IPS DF 4.7 (cell line): ENCODE data around the gene ARL4D.
"Not testable (repeated sequence)": the region's sequence is repeated elsewhere in the genome, so short reads cannot be mapped to it uniquely, and the experiment has no call there.

ENCODE experiments used
- DNase-seq: peaks from one replicate; pipeline ENCODE4 v3.0.0-alpha.2; 2013; ENCODE audit warnings: low spot score; ENCODE audit errors: extremely low read depth

ARL4D gene

DNA sequence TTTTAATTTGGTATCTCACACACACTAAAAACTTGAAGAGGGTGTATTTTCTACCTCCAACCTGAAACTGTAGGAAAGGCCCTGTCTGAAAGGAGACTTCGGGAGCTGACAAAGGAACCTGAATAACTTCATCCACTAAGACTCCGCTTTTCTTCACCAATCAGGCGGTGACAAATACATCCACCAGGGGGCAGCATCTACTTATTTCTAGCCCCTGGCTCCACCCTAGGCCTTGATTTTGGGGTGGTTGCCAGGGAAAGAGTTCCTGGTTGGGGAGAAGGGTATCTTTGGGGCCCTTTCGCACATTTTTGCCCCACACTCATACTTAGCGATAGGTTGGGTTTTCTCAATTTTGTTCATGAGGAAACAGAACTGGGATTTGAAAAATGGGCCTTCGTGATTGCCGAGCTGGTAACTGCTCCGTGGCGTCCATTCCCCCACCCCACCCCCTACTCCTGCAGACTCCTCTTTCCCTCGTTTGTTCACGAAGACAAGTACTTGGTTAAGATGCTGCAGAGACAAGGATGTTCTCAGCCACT is 4.8 kb upstream of the ARL4D start:
- DNase-seq = no peak

DNA sequence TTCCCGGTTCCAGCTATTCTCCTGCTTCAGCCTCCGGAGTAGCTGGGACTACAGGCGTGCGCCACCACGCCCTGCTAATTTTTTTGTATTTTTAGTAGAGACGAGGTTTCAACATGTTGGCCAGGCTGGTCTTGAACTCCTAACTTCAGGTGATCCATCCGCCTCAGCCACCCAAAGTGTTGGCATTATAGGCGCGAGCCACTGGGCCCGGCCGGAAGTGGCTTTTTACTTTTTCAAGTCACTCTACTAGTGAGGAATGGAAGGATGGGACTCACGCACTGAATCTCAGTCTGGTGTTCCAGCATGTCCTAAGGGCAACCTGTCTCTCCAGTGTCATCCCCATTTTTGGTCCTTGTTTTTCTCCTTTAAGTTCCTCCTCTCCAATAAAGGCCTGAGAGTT is 4.1 kb upstream of the ARL4D start:
- not testable (repeated sequence) for DNase-seq

- DNase-seq = no peak
Observed at GRCh38 chr17:43395165-43395564, 3.6 kb upstream of the ARL4D start.

GRCh38 chr17:43396491-43397060 is 2.2 kb upstream of the ARL4D start:
- DNase-seq = no peak

GRCh38 chr17:43399839-43400328 is 1.1 kb downstream of the ARL4D start:
- DNase-seq = no peak

GRCh38 chr17:43400943-43401717 is 2.3 kb downstream of the ARL4D start:
- DNase-seq = no peak

DNA sequence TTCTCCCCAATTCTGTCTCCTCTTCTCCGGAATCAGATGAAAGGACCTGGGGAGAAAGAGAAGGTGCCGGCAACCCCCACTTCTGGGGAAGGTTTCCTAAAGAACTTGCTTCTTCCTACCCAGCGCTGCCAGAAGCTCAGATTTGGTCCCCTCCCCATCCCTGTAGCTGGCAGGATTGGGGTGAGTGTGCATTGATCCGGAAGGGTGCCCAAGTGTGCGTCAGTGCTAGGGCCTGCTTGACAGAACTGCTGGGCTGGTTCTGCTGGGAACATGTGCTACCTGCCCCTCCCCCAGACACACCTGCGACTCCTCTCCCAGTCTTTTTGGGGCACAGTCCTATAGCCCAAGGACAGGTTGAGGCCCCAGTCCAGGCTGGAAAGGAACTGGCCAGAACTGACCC is 3.3 kb downstream of the ARL4D start:
- no peak for DNase-seq

GRCh38 chr17:43402567-43402966 is 3.8 kb downstream of the ARL4D start:
- DNase-seq = no peak

DNA sequence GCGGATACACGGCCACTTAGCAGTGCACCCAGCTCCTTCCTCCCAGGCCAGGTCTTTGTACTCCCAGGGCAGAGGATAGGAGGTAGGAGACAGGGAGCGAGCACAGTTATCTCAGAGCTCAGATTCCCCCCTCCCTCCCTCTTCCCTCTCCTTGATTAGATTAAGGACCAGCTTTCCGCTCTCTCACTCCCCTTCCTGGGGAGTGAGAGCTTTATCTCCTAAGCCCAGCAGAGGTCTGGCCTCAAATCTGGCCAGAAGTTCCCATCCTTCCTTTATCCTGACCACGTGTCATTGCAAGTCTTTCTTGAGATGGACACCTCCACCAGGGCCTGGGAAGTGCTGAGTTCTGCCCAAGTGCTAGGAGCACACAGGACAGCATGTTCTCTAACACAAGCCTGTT is 5.1 kb downstream of the ARL4D start:
- no peak for DNase-seq

- DNase-seq = no peak
Observed at GRCh38 chr17:43405861-43406260, 7.1 kb downstream of the ARL4D start.

DNA sequence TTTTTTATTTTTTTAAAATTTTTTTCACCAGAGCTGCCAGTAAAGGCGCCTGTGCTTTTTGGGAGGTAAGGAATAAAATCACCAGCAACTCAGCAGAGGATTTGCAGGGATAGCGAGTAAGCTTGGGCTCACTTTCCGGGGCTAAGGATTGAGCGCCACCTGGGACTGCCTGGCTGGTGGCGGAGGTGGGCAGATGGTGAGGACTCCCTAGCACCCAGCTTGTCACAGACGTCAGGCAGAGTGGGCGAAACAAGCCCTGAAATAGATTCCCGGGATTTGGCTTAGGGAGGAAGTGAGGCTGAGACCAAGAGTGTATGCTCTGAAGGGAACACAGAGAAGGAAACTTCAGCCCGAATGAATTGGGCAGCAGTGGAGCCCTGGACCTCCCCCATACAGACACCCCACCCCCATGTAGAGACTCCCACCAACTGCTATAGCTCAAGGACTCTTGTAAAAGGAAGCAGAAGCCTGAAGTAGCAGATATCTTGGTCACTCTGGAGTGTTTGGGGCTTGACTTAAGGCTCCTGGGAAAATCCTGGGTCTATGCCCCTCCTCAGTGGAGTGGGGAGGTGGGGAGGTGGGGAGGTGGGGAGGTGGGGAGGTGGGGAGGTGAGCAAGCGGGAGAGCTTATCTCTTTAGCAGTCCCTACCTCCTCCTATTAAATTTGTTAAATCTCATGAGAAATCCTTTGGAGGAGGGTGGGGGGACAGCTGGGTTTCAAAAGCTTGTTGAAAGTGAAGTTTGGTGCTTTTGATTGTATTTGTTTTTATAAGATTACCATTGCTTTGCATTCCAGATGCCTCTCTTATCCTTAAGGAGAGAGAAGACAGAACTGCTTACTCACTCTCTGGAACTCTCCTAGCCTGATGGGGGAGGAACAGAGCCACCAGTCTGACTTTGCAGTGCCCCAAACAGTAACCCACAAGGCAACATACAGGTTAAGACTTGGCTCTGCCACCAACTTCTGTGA is 8.2 kb downstream of the ARL4D start:
- DNase-seq = no peak

DNA sequence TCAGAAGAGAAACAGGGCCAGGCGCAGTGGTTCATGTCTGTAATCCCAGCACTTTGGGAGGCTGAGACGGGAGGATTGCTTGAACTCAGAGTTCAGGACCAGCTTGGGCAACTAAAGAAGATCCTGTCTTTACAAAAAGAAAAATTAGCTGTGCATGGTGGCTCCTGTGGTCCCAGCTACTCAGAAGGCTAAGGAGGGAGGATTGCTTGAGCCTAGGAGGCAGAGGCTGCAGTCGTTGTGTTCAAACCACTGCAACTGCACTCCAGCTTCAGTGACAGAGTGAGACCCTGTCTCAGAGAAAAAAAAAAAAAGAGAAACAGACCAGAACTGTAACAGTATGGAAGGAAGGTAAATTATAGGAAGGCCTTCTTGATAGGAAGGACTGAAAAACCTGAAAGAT is 10.3 kb downstream of the ARL4D start:
- DNase-seq = no peak

DNA sequence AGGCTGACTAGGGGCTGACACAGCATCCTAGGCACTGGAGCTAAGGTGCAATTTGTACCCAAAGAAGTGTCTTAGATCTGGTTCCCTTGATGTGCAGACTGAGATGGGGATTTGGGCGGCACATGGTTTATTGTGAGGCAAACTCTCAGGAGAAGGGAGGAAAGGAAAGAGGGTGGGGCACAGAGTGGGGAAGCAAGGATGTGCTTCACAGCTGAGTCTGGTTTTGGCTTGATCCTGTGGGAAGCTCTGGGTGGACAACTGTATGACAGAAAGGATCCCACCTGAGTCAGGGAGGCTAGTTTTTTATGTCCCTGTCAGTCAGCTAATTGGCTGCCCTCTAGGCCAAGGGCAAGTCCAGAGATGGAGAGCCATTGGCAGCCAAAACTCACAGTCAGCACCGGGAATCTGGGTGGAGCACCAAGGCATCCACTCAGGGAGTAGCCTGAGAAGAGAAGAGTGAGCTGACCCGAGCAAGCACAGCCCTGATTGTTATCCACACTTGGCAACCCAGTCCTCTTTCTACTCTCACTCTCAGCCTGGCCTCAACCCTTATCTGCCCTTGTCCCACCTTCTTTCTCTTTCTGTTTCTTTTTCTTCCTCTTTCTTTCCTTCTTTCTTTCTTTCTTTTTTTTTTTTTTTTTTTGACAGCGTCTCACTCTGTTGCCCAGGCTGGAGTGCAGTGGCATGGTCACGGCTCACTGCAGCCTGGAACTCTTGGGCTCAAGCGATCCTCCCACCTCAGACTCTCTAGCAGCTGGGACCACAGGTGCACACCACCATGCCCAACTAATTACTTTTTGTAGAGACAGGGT is 12.0 kb downstream of the ARL4D start:
- no peak for DNase-seq

GRCh38 chr17:43411369-43411677 is 12.5 kb downstream of the ARL4D start:
- no peak for DNase-seq

- DNase-seq = no peak
Observed at GRCh38 chr17:43411749-43412148, 13.0 kb downstream of the ARL4D start.

GRCh38 chr17:43412166-43412565 is 13.4 kb downstream of the ARL4D start:
- no peak for DNase-seq

- DNase-seq = no peak
Observed at GRCh38 chr17:43416998-43417890, 18.5 kb downstream of the ARL4D start.

- no peak for DNase-seq
Observed at GRCh38 chr17:43418441-43419374, 19.9 kb downstream of the ARL4D start.

DNA sequence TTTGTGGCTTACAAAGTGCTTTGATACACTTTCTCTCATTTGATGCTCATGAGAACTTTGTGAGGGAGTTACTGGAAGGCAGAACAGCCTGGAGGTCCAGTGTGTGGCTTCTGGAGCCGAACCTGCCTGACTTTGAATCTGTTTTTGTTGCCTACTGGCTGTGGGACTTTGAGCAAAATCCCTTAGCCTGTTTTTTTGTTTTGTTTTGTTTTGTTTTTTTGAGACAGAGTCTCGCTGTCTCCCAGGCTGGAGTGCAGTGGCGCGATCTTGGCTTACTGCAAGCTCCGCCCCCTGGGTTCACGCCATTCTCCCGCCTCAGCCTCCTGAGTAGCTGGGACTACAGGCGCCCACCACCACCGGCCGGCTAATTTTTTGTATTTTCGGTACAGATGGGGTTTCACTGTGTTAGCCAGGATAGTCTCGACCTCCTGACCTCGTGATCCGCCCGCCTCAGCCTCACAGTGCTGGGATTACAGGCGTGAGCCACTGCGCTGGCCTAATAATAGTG is 20.6 kb downstream of the ARL4D start:
- DNase-seq = not testable (repeated sequence)
